Astrocyte (in vitro differentiated cells and primary cell): ENCODE measurements around the gene PRKG2.
A peak's percentile ranks its signal among the peaks of the same experiment; 100 is the strongest.

ENCODE experiments used
- CTCF ChIP-seq: IDR thresholded peaks from 2 replicates; pipeline ENCODE4 v1.5.1; 2011; ENCODE audit warnings: low read depth, mild to moderate bottlenecking, inconsistent platforms, low read length, moderate library complexity; ENCODE audit not compliant: insufficient read depth
- EZH2 ChIP-seq: IDR thresholded peaks from 2 replicates; pipeline ENCODE4 v1.6.1; 2012; ENCODE audit warnings: mild to moderate bottlenecking, low read length, inconsistent platforms; ENCODE audit not compliant: insufficient read depth

GRCh38 chr4:81214881-81215868 lies at the start of gene PRKG2:
- TF ChIP-seq CTCF (no peak), EZH2 (peak; percentile 72)
